Mesenchymal stem cell (in vitro differentiated cells and primary cell): ENCODE measurements around the gene PLIN4.

Source experiments
- DNase-seq: peaks from one replicate; pipeline ENCODE4 v3.0.0-alpha.2; 2013
- H2AFZ ChIP-seq: one replicate; pipeline ENCODE4 v1.6.1; 2013; ENCODE audit warnings: low read depth, mild to moderate bottlenecking, control low read depth, inconsistent platforms, low read length, moderate library complexity
- H2AK5ac ChIP-seq: 2 replicates; pipeline ENCODE4 v1.6.1; 2013; ENCODE audit warnings: low read length, moderate library complexity, mild to moderate bottlenecking, inconsistent platforms; ENCODE audit not compliant: severe bottlenecking
- H2BK120ac ChIP-seq: one replicate; pipeline ENCODE4 v1.6.1; 2013; ENCODE audit warnings: low read depth, mild to moderate bottlenecking, inconsistent platforms, low read length, moderate library complexity
- H2BK12ac ChIP-seq, 2 experiments: one replicate each; pipeline ENCODE4 v1.6.1; 2013; ENCODE audit warnings: inconsistent platforms in 2 of 2, low read length in 2 of 2, mild to moderate bottlenecking in 2 of 2, moderate library complexity in 2 of 2, control low read depth in 1 of 2
- H2BK15ac ChIP-seq: one replicate; pipeline ENCODE4 v1.6.1; 2013; ENCODE audit warnings: mild to moderate bottlenecking, low read depth, inconsistent platforms; ENCODE audit not compliant: poor library complexity, severe bottlenecking
- H2BK5ac ChIP-seq: 2 replicates; pipeline ENCODE4 v1.6.1; 2013; ENCODE audit warnings: low read depth, mild to moderate bottlenecking, low read length, control low read depth, inconsistent platforms; ENCODE audit not compliant: poor library complexity, severe bottlenecking
- H3K14ac ChIP-seq, 2 experiments: one replicate each; pipeline ENCODE4 v1.6.1; 2013; ENCODE audit warnings: inconsistent platforms in 2 of 2, low read length in 2 of 2, control low read depth in 1 of 2, mild to moderate bottlenecking in 1 of 2, moderate library complexity in 1 of 2
- H3K18ac ChIP-seq, 2 experiments: one replicate each; pipeline ENCODE4 v1.6.1; 2013; ENCODE audit warnings: inconsistent platforms in 2 of 2, low read length in 2 of 2, control low read depth in 1 of 2, low read depth in 1 of 2, mild to moderate bottlenecking in 1 of 2
- H3K23ac ChIP-seq, 2 experiments: one replicate each; pipeline ENCODE4 v1.6.1; 2013; ENCODE audit warnings: inconsistent platforms in 2 of 2, low read length in 2 of 2, mild to moderate bottlenecking in 2 of 2, moderate library complexity in 2 of 2, control low read depth in 1 of 2
- H3K27ac ChIP-seq: 2 replicates; pipeline ENCODE4 v1.5.1; 2013; ENCODE audit warnings: mild to moderate bottlenecking, moderate library complexity, low read length, control low read depth, inconsistent platforms; ENCODE audit not compliant: poor library complexity, severe bottlenecking
- H3K27me3 ChIP-seq, 2 experiments: 2 replicates each; pipeline versions ENCODE4 v1.6.1 to v1.7.0; 2013; ENCODE audit warnings: low read length in 2 of 2, mild to moderate bottlenecking in 2 of 2, moderate library complexity in 2 of 2, control low read depth in 1 of 2, inconsistent platforms in 1 of 2; ENCODE audit not compliant: control insufficient read depth in 1 of 2, insufficient read depth in 1 of 2
- H3K36me3 ChIP-seq, 2 experiments: 2 replicates each; pipeline versions ENCODE4 v1.6.1 to v1.7.0; 2013; ENCODE audit warnings: low read length in 2 of 2, control low read depth in 1 of 2, inconsistent platforms in 1 of 2, low read depth in 1 of 2, mild to moderate bottlenecking in 1 of 2; ENCODE audit not compliant: insufficient read depth in 2 of 2, control insufficient read depth in 1 of 2
- H3K4ac ChIP-seq, 2 experiments: one replicate each; pipeline ENCODE4 v1.6.1; 2013; ENCODE audit warnings: inconsistent platforms in 2 of 2, low read length in 2 of 2, mild to moderate bottlenecking in 2 of 2, moderate library complexity in 2 of 2, control low read depth in 1 of 2, low read depth in 1 of 2
- H3K4me1 ChIP-seq: 2 replicates; pipeline ENCODE4 v1.6.1; 2013; ENCODE audit warnings: low read depth, low read length, control low read depth; ENCODE audit not compliant: control insufficient read depth, insufficient read depth
- H3K4me2 ChIP-seq: 2 replicates; pipeline ENCODE4 v1.6.1; 2013; ENCODE audit warnings: low read length, mild to moderate bottlenecking, inconsistent platforms; ENCODE audit not compliant: poor library complexity, severe bottlenecking
- H3K4me3 ChIP-seq, 2 experiments: 2 replicates each; pipeline versions ENCODE4 v1.5.1 to v1.7.0; 2013; ENCODE audit warnings: low read length in 2 of 2, mild to moderate bottlenecking in 2 of 2, control low read depth in 1 of 2, low read depth in 1 of 2; ENCODE audit not compliant: insufficient read depth in 1 of 2
- H3K79me1 ChIP-seq: replicated peaks from 2 replicates; pipeline ENCODE4 v1.6.1; 2013; ENCODE audit warnings: mild to moderate bottlenecking, control low read depth, low read length, inconsistent platforms; ENCODE audit not compliant: poor library complexity, severe bottlenecking
- H3K9ac ChIP-seq: 2 replicates; pipeline ENCODE4 v1.7.0; 2013; ENCODE audit warnings: mild to moderate bottlenecking, low read length, moderate library complexity
- H3K9me3 ChIP-seq: 2 replicates; pipeline ENCODE4 v1.7.0; 2013; ENCODE audit warnings: mild to moderate bottlenecking, low read length; ENCODE audit not compliant: control insufficient read depth
- H4K8ac ChIP-seq: one replicate; pipeline ENCODE4 v1.6.1; 2013; ENCODE audit warnings: inconsistent platforms, mild to moderate bottlenecking, low read length, moderate library complexity
- H4K91ac ChIP-seq: one replicate; pipeline ENCODE4 v1.6.1; 2013; ENCODE audit warnings: mild to moderate bottlenecking, low read length, inconsistent platforms
- WGBS: methylation state at CpG from one replicate; pipeline ENCODE4 v1.1.7; 2013; ENCODE audit warnings: mixed read lengths; 5-methylcytosine and 5-hydroxymethylcytosine counted together

The PLIN4 gene

GRCh38 chr19:4536798-4537197, 18.5 kb upstream of the PLIN4 start:
- Histone ChIP-seq H3K4me1 (peaks cover 11% of the 10 kb centered on the region), H3K27ac (no peak overlapping the region), H3K79me1 (no peaks in the 10 kb centered on the region), H2BK12ac (no peak overlapping the region), H3K9me3 (peaks cover 4% of the 10 kb centered on the region), H2AFZ (no peak overlapping the region), H3K9ac (no peak overlapping the region), H3K4me2 (no peak overlapping the region), H3K36me3 (no peaks in the 10 kb centered on the region), H2BK15ac (no peak overlapping the region), H3K4me3 (no peak overlapping the region), H3K14ac (no peak overlapping the region), H3K18ac (no peak overlapping the region), H4K91ac (no peak overlapping the region), H2BK5ac (no peak overlapping the region), H3K4ac (no peak overlapping the region), H2AK5ac (no peak overlapping the region), H2BK120ac (no peak overlapping the region), H3K23ac (no peak overlapping the region), H3K27me3 (peaks cover 42 to 74% of the 10 kb centered on the region in 2 experiments), H4K8ac (no peak overlapping the region)
- no peak for DNase-seq
- 91% methylated on average over 2 of the region's 5 CpGs for WGBS

- no peak within 1 kb of the TSS for H2AK5ac ChIP-seq
- WGBS, result 15% methylated on average over 43 of the region's 49 CpGs
- no peak within 1 kb of the TSS for H2AFZ ChIP-seq
- H3K79me1 ChIP-seq, result no peaks in the 10 kb centered on the region
- H3K4me1 ChIP-seq, result peaks cover 12% of the 10 kb centered on the region
- no peak within 1 kb of the TSS for H2BK12ac ChIP-seq
- H3K9ac ChIP-seq, result no peak within 1 kb of the TSS
- no peak within 1 kb of the TSS for H2BK120ac ChIP-seq
- H4K8ac ChIP-seq, result no peak within 1 kb of the TSS
- no peak within 1 kb of the TSS for H3K27ac ChIP-seq
- DNase-seq, result peak; percentile 38
- no peak within 1 kb of the TSS for H3K18ac ChIP-seq
- H3K23ac ChIP-seq, result no peak within 1 kb of the TSS
- no peaks in the 10 kb centered on the region for H3K36me3 ChIP-seq
- H4K91ac ChIP-seq, result no peak within 1 kb of the TSS
- H3K4ac ChIP-seq, result no peak within 1 kb of the TSS
- H2BK5ac ChIP-seq, result no peak within 1 kb of the TSS
- no peak within 1 kb of the TSS for H3K4me3 ChIP-seq
- no peak within 1 kb of the TSS for H3K14ac ChIP-seq
- no peak within 1 kb of the TSS for H2BK15ac ChIP-seq
- peak within 1 kb of the TSS; percentile 26 for H3K4me2 ChIP-seq
- H3K9me3 ChIP-seq, result no peaks in the 10 kb centered on the region
- peaks cover 45 to 81% of the 10 kb centered on the region in 2 experiments for H3K27me3 ChIP-seq
These were observed 16.8 kb upstream of the PLIN4 start, which contains the start of gene PLIN5 for GRCh38 chr19:4534836-4535658. Gene PLIN5, minus strand, starts transcription at chr19:4535224. Its CDS starts 1,150 bp downstream, at chr19:4534074.

GRCh38 chr19:4533835-4534424, 15.6 kb upstream of the PLIN4 start:
- H3K4ac ChIP-seq, result no peak overlapping the region
- H3K18ac ChIP-seq, result no peak overlapping the region
- no peak overlapping the region for H2BK120ac ChIP-seq
- H4K8ac ChIP-seq, result no peak overlapping the region
- no peak overlapping the region for H4K91ac ChIP-seq
- no peak overlapping the region for H3K14ac ChIP-seq
- no peak overlapping the region for H3K4me3 ChIP-seq
- peaks cover 42 to 79% of the 10 kb centered on the region in 2 experiments for H3K27me3 ChIP-seq
- H3K79me1 ChIP-seq, result no peaks in the 10 kb centered on the region
- no peak overlapping the region for H3K27ac ChIP-seq
- no peak overlapping the region for H3K9ac ChIP-seq
- no peaks in the 10 kb centered on the region for H3K9me3 ChIP-seq
- no peak overlapping the region for H2AK5ac ChIP-seq
- H2BK5ac ChIP-seq, result no peak overlapping the region
- no peaks in the 10 kb centered on the region for H3K36me3 ChIP-seq
- no peak overlapping the region for H3K4me2 ChIP-seq
- no peak overlapping the region for H2BK12ac ChIP-seq
- DNase-seq, result no peak
- H2AFZ ChIP-seq, result no peak overlapping the region
- H3K23ac ChIP-seq, result no peak overlapping the region
- peaks cover 12% of the 10 kb centered on the region for H3K4me1 ChIP-seq
- H2BK15ac ChIP-seq, result no peak overlapping the region
- WGBS, result 88% methylated on average over 9 of the region's 9 CpGs

- Histone ChIP-seq H4K8ac (no peak overlapping the region), H2BK15ac (no peak overlapping the region), H2BK5ac (no peak overlapping the region), H3K14ac (no peak overlapping the region), H3K18ac (no peak overlapping the region), H2BK12ac (no peak overlapping the region), H2BK120ac (no peak overlapping the region), H3K27me3 (peaks cover 44 to 77% of the 10 kb centered on the region in 2 experiments), H3K23ac (no peak overlapping the region), H2AFZ (no peak overlapping the region), H3K4ac (no peak overlapping the region), H3K9ac (no peak overlapping the region), H3K36me3 (no peaks in the 10 kb centered on the region), H3K4me3 (no peak overlapping the region), H4K91ac (no peak overlapping the region), H3K27ac (no peak overlapping the region), H3K4me1 (peaks cover 12% of the 10 kb centered on the region), H3K79me1 (no peaks in the 10 kb centered on the region), H3K4me2 (no peak overlapping the region), H3K9me3 (no peaks in the 10 kb centered on the region), H2AK5ac (no peak overlapping the region)
- DNase-seq, result no peak
- 83% methylated on average over 9 of the region's 9 CpGs for WGBS
These were observed 15.0 kb upstream of the PLIN4 start for GRCh38 chr19:4533334-4533733.
